Activated naive CD4-positive, alpha-beta T cell treated with anti-CD3 and anti-CD28 coated beads, Interleukin-2, amount 10 ng/mL, durations not matched to agents 7 days and 5 days (primary cell): ENCODE data around the gene PIK3R5.

Experiments used
- CTCF ChIA-PET: fragments of 350-600 bp; sonication (Branson Sonifier 250); formaldehyde crosslinking; loops from one replicate; lab custom pipeline; 2021; ENCODE audit warnings: antibody characterized with exemption; lab: Charles Lee
- DNase-seq: peaks from one replicate; pipeline ENCODE4 v3.0.0-alpha.2; 2020
- H3K27ac Mint-ChIP-seq: one replicate; pipeline ENCODE4 v1.8.0; 2021; ENCODE audit warnings: mild to moderate bottlenecking, moderate library complexity, mixed read lengths
- H3K27me3 Mint-ChIP-seq: one replicate; pipeline ENCODE4 v1.8.0; 2021; ENCODE audit warnings: mild to moderate bottlenecking, mixed read lengths
- H3K36me3 Mint-ChIP-seq: one replicate; pipeline ENCODE4 v1.8.0; 2021; ENCODE audit warnings: mixed read lengths
- H3K4me1 Mint-ChIP-seq: one replicate; pipeline ENCODE4 v1.8.0; 2021; ENCODE audit warnings: mixed read lengths
- H3K4me3 Mint-ChIP-seq: one replicate; pipeline ENCODE4 v1.8.0; 2021; ENCODE audit warnings: mild to moderate bottlenecking, moderate library complexity, mixed read lengths
- H3K9me3 Mint-ChIP-seq: one replicate; pipeline ENCODE4 v1.8.0; 2021; ENCODE audit warnings: mixed read lengths

Gene PIK3R5

DNA sequence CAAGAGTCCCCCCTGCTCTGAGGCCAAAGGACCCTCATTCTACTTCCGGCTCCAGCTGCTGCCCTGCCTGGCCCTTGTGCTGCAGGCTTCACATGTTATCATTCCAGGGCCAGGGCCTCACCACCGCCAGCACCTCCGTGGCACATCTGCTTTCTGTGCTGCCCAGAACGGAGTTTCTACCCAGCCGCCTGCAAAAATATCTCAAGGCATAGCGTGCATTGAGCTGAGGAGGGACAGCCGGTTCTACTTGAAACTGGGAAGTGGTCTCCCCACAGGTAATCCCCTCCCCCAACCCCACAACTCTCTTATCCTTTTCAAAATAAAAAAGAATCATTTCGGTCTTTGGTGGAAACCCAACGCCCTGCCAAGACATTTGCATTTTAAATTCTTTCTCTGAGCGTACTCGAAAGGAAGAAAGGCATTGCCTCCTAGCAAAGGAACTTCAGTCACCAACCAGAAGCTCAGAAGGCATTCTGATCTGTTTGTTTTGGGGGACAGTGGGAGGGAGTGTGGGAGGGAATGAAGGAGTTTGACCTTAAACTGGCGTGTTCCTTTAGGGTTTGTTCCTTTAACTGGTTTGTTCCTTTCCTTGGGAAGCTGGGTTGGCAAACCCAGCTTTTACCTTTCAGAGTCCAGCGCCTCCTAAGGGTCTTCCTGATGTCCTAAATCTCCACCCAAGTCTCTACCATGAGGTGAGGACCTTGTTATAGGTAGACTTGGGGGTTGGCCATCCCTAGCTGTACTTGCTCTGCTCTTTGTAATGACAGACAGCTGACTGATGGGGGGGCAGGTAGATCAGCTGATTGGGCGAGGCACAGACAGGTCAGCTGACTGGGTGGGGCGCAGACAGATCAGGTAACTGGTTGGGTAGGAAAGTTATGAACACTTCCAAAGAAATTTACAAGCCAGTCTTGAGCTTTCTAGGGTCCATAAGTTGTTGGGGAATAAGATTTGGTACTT, 64.6 kb downstream of the PIK3R5 start:
- Mint-ChIP-seq H3K27me3 (no peaks in the 10 kb centered on the region), H3K36me3 (peaks cover 77% of the 10 kb centered on the region), H3K4me3 (peak overlapping the region; percentile 11), H3K4me1 (peaks cover 70% of the 10 kb centered on the region), H3K27ac (peak overlapping the region; percentile 83), H3K9me3 (peaks cover 2% of the 10 kb centered on the region)
- peak; percentile 48 for DNase-seq
- CTCF ChIA-PET: interaction anchor here (0.7 to 1.4 kb wide), 5 partner anchors 52 to 115 kb away, joined by 3 to 8 read pairs (median 3); no protein-coding TSS in a partner anchor

DNA sequence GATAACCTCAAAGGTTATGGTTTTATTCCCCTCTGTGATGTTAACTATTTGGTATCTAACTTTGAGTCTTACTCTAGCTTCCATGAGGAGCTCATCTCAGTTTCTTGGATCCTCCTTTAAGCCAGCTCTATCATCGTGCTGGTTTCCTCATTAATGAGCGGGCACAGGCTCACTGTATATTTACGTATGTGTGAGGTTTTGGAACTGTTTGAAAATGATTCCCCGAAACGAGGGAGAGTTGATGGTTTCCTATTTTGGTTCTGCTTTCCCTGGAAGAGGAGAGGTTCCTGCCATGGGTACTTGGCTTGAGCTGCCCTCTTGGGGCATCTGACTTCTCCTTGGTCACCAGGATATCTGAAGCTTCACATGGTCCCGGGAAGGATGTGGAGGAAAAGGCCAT, 65.3 kb downstream of the PIK3R5 start:
- no peak overlapping the region for H3K4me3 Mint-ChIP-seq
- peaks cover 73% of the 10 kb centered on the region for H3K4me1 Mint-ChIP-seq
- H3K9me3 Mint-ChIP-seq: peaks cover 2% of the 10 kb centered on the region
- H3K36me3 Mint-ChIP-seq: peaks cover 80% of the 10 kb centered on the region
- H3K27me3 Mint-ChIP-seq: no peaks in the 10 kb centered on the region
- DNase-seq: no peak
- H3K27ac Mint-ChIP-seq: peak overlapping the region; percentile 83
- CTCF ChIA-PET: interaction anchor here (0.9 to 1.3 kb wide), 4 partner anchors 95 to 490 kb away, joined by 3 to 4 read pairs (median 3); no protein-coding TSS in a partner anchor

DNA sequence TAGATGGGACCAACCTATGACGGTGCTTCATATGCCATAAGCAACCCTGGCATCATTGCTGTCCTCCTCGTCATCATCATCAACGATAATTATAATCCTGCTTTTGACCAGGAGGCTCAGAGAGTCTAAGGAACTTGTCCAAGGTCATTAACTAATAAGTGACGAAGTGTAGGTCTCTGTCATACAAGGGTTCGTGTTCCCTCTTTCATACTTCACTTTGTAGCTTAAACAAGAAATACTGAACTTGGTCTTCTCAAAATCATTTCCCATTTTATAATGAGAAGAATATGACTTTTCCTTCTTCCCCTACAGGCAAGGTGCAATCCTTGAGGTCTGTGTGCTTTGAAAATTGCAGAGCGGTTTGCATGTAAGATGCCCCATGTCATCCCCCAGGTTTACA, 66.9 kb downstream of the PIK3R5 start:
- Mint-ChIP-seq H3K9me3 (peaks cover 2% of the 10 kb centered on the region), H3K36me3 (peaks cover 70% of the 10 kb centered on the region), H3K4me3 (peak overlapping the region; percentile 34), H3K4me1 (peaks cover 79% of the 10 kb centered on the region), H3K27me3 (no peaks in the 10 kb centered on the region), H3K27ac (peak overlapping the region; percentile 83)
- DNase-seq: no peak
- CTCF ChIA-PET: interaction anchor here (1.3 to 1.6 kb wide), 2 partner anchors 113 to 488 kb away, joined by 4 read pairs; no protein-coding TSS in a partner anchor

DNA sequence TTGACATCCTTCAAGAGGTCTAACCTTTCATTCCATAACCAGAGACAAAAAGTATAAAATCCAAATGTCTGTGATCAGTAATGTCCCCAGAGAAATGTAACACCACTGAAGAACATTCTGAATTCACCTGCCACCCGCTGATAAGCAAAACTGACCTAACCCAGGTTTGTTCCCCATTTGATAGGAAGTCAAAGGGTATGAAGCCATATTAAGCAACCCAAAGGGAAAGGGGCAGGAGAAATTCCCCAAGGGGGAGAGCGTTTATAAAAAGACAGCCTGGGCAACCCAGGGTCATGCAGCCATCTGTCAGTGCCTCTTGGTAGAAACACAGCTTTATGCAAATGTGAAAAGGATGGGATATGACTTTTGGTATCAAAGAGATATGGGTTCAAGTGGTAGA, 67.4 kb downstream of the PIK3R5 start:
- Mint-ChIP-seq H3K36me3 (peaks cover 68% of the 10 kb centered on the region), H3K27me3 (no peaks in the 10 kb centered on the region), H3K9me3 (peaks cover 2% of the 10 kb centered on the region), H3K4me1 (peaks cover 79% of the 10 kb centered on the region), H3K4me3 (no peak overlapping the region), H3K27ac (peak overlapping the region; percentile 61)
- DNase-seq: no peak
- CTCF ChIA-PET: no interaction called here

DNA sequence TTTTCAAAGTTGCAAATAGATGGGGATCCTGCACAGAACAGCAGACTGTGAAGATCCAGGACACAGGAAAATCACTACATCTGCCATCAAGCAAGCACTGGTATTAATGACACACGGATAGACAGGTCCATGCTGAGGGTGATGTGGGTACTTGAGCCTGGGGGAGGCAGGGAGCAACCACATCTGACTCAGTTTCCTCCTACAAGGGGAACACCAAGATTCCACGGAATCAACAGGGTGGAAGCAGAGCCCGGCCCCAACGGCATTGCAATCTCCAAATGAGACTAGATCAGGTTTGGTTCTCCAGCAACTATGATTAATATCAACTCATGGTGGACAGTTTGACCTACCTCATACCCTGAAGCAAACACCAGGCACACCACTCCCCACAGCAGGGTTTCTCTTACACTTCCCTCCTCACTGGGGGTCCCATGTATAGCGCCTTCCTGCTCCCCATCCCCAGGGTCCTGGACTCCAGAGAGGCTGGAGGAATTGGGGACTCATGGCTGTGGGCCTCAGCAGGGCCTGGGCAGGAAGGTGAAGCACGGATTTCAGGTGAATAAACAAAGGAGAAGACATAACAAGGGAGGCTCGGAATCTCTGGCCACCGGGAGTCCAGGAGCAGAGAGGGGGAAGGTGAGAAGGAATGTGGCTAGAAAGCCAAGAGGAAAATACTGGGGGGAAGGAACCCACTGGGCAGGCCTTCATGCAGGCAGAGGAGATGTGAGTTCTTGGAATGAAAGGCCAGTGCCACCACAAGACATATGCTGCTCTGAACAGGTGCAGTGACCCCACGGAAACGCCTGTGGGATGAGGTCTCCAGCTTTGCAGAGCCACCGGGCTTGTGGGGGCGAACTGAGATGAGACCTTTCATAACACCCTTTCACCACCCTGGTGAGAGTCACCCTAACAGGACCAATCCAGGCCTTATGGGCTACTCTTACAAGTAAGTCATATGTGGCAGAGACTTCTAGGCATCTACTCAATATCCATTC, 68.6 kb downstream of the PIK3R5 start:
- H3K4me3 Mint-ChIP-seq: no peak overlapping the region
- H3K27me3 Mint-ChIP-seq: no peaks in the 10 kb centered on the region
- CTCF ChIA-PET: interaction anchor here (1.1 to 2.2 kb wide), 2 partner anchors 28 to 111 kb away, joined by 3 to 5 read pairs; no protein-coding TSS in a partner anchor
- peak overlapping the region; percentile 50 for H3K27ac Mint-ChIP-seq
- H3K36me3 Mint-ChIP-seq: peaks cover 78% of the 10 kb centered on the region
- H3K9me3 Mint-ChIP-seq: peaks cover 2% of the 10 kb centered on the region
- no peak for DNase-seq
- H3K4me1 Mint-ChIP-seq: peaks cover 80% of the 10 kb centered on the region

DNA sequence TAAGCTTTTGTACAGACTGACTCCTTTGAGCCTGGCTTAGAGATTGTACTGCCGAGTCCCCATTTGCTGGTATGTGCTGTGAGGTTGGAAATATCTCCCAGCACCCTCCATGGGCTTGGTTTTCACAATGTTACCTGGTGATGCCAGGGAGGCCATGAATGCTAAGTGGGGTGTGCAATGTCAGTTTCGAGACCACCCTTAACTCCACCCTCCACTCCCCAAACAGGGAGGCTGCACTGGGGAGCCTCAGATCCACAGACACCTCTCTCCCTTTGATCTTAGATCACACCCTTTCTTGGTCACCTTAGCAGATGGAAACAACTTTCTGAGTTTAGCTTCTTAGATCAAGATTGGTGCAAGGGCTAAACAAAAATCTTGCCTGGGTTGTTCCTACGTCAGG, 69.4 kb downstream of the PIK3R5 start:
- peaks cover 2% of the 10 kb centered on the region for H3K9me3 Mint-ChIP-seq
- no peak overlapping the region for H3K4me3 Mint-ChIP-seq
- H3K27ac Mint-ChIP-seq: peak overlapping the region; percentile 50
- no peak for DNase-seq
- H3K36me3 Mint-ChIP-seq: peaks cover 73% of the 10 kb centered on the region
- peaks cover 71% of the 10 kb centered on the region for H3K4me1 Mint-ChIP-seq
- CTCF ChIA-PET: interaction anchor here (1.0 to 2.7 kb wide), 14 partner anchors 10 to 519 kb away, joined by 3 to 20 read pairs (median 4); no protein-coding TSS in a partner anchor
- H3K27me3 Mint-ChIP-seq: no peaks in the 10 kb centered on the region

DNA sequence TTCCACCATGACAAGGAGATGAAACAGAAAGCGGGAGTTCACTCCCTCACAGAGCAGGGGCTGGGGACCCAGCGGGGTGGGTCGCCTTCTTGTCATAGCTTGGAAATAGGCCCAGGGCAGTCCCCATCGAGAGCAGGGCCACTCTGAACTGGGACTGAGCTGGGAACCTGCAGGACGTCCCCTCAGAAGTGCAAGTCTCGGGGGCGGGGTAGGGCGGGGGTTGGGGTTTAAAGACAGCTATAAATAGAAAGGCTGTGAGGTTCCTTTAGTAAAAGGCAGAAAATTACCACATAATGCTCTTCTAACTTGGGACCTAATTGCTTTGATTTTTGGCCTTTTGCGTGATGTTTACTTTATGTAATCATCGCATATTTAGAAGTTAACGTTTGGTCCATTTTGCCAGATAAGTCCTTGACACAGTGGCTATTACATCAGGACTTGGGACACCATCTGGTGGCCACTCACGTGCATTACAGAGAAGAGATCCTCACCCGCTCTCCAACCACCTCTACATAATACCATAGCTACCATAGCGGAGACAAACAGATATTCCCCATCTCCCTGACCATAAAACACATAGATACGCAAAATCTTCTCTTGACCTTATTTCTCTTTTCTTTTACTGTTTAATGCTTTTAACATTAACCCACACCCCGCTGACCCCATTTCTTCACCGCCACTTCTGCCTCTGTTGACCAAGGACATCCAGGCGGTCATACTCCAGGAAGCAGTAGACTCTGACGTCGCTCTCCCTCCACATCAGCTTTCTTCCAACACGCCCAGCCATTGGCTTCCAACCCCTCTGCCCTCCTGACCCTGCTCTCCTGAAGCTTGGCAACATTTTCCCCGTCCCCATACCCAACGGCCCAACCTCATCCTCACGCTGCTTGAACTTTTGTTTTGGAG, 70.6 kb downstream of the PIK3R5 start:
- H3K27ac Mint-ChIP-seq: no peak overlapping the region
- CTCF ChIA-PET: interaction anchor here (0.6 to 2.7 kb wide), 28 partner anchors 9 to 517 kb away, joined by 3 to 20 read pairs (median 4); no protein-coding TSS in a partner anchor
- DNase-seq: peak; percentile 69
- H3K4me1 Mint-ChIP-seq: peaks cover 60% of the 10 kb centered on the region
- H3K4me3 Mint-ChIP-seq: no peak overlapping the region
- peaks cover 2% of the 10 kb centered on the region for H3K9me3 Mint-ChIP-seq
- peaks cover 64% of the 10 kb centered on the region for H3K36me3 Mint-ChIP-seq
- no peaks in the 10 kb centered on the region for H3K27me3 Mint-ChIP-seq

DNA sequence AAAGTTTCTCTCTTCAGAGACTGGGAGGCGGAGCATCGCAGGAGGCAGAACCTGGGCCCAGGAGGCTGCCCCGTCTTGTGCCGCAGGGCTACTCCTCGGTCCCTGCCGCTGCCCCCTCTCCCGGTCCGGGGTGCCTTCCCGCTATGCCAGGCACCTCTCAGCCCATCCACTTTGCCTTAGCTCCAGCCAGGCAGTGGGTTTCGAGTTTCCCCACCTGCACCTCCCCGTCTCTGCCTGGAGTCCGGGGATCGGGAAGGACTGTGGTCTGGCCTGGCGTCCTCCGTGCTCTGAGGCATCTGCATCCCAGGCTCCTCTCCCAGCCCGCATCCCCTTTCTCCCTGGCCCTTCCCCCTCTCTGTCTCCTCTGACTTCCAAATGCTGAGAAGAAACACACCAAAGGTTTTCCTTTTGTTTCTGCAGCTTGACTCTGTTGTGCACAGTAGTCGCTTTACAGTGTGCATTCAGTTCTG, 71.3 kb downstream of the PIK3R5 start:
- CTCF ChIA-PET: interaction anchor here (0.7 to 2.7 kb wide), 17 partner anchors 8 to 148 kb away, joined by 3 to 20 read pairs (median 5); no protein-coding TSS in a partner anchor
- no peak overlapping the region for H3K27ac Mint-ChIP-seq
- peaks cover 68% of the 10 kb centered on the region for H3K36me3 Mint-ChIP-seq
- no peak for DNase-seq
- no peaks in the 10 kb centered on the region for H3K27me3 Mint-ChIP-seq
- peaks cover 2% of the 10 kb centered on the region for H3K9me3 Mint-ChIP-seq
- no peak overlapping the region for H3K4me3 Mint-ChIP-seq
- H3K4me1 Mint-ChIP-seq: peaks cover 53% of the 10 kb centered on the region

DNA sequence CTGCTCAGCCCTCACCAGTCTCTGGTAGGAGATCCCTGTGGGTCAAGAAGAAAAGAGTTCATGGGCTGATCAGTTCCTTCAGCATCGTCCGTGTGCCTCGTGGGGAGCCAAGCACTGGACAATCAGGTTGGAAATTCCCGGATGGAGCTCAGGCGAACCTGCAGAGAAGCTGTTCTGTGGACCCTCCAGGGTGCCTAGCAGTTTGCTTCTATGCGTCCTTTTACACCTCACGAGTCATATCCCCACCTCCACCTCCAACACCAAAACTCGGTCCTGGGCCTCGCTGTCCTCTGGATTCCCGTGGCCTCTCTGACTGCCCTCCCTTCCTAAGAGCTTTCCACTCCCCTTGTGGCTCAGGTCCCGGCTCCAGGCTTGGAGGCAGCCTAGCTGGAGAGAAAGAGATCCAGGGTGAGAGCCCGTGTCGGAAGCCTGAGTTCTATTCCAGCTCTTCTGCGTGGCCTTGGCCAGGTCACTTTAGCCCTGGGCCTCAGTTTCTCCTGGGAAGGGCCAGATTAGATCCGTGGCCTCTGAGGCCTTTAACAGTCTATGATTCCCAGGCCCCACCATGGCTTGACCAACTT, 71.8 kb downstream of the PIK3R5 start:
- peaks cover 2% of the 10 kb centered on the region for H3K9me3 Mint-ChIP-seq
- peaks cover 48% of the 10 kb centered on the region for H3K4me1 Mint-ChIP-seq
- peaks cover 69% of the 10 kb centered on the region for H3K36me3 Mint-ChIP-seq
- DNase-seq: no peak
- no peak overlapping the region for H3K4me3 Mint-ChIP-seq
- H3K27me3 Mint-ChIP-seq: no peaks in the 10 kb centered on the region
- no peak overlapping the region for H3K27ac Mint-ChIP-seq
- CTCF ChIA-PET: interaction anchor here (0.6 to 2.7 kb wide), 9 partner anchors 7 to 148 kb away, joined by 3 to 13 read pairs (median 6); no protein-coding TSS in a partner anchor

DNA sequence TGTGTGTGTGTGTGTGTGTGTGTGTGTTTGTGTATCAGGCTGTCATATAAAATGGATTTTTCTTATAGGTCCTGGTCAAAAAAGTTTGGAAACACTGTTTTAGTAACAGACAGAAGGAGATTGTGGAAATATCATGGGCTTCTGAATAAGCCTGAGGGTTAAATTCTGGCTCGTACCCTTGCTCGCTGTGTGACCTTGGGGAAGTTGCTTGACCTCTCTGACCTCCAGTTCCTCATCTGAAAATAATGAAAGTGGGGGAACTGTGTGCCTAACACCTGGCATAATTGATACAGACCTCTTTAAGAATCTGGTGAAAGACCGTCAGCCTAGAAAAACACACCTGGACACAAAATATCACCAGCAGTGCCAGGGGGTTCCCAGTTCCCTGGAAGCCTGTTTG, 72.4 kb downstream of the PIK3R5 start:
- Mint-ChIP-seq H3K27me3 (no peaks in the 10 kb centered on the region), H3K4me1 (peaks cover 41% of the 10 kb centered on the region), H3K36me3 (peaks cover 65% of the 10 kb centered on the region), H3K27ac (no peak overlapping the region), H3K4me3 (no peak overlapping the region), H3K9me3 (peaks cover 2% of the 10 kb centered on the region)
- CTCF ChIA-PET: interaction anchor here (1.4 to 2.7 kb wide), 6 partner anchors 26 to 147 kb away, joined by 3 to 9 read pairs (median 5); partner anchors contain the start of gene PIK3R6
- DNase-seq: no peak

DNA sequence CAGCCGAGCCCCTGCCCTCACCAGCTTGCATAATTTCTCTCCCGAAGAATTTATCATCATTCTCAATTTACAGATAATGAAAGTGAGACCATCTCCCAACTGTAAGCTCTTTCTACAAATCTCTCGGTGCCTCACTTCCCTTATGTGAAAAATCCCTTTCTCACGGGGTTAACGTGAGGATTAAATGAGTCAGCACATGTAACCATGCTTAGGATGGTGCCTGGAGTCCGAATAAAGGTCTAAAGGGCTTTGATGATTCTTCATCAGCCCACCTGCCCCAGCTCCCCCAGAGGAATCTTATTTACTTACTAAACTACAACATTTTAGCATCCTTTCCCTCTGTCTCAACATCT, 73.2 kb downstream of the PIK3R5 start:
- Mint-ChIP-seq H3K4me3 (no peak overlapping the region), H3K4me1 (peaks cover 34% of the 10 kb centered on the region), H3K9me3 (no peaks in the 10 kb centered on the region), H3K27ac (peak overlapping the region; percentile 65), H3K27me3 (no peaks in the 10 kb centered on the region), H3K36me3 (peaks cover 60% of the 10 kb centered on the region)
- DNase-seq: no peak
- CTCF ChIA-PET: interaction anchor here (1.5 to 1.6 kb wide), 2 partner anchors 25 to 30 kb away, joined by 4 read pairs; partner anchors contain the start of gene PIK3R6

DNA sequence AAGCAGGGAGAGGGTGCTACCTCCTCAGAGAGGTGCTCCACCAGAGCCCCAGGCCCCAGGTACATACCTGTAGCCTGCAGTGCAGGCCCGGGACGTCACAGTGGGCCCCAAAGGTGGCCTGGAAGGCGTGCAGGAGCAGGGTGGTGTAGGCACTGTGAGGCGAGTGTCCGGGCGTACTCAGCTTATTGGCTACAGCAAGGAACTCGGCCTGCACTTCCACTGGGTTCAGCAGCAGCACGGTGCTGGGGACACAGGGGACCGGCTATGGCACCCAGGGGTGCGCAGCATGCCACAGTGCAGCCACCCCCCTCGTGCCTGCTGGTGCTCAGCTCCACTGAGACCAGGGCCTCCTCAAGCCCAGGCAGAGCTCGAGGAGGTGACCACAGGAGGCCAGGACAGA, 74.8 kb downstream of the PIK3R5 start:
- peaks cover 3% of the 10 kb centered on the region for H3K9me3 Mint-ChIP-seq
- no peak overlapping the region for H3K4me3 Mint-ChIP-seq
- CTCF ChIA-PET: interaction anchor here (1.4 kb wide), 1 partner anchor 22 kb away, joined by 3 read pairs; no protein-coding TSS in a partner anchor
- no peak overlapping the region for H3K27ac Mint-ChIP-seq
- peaks cover 58% of the 10 kb centered on the region for H3K36me3 Mint-ChIP-seq
- no peak for DNase-seq
- H3K27me3 Mint-ChIP-seq: no peaks in the 10 kb centered on the region
- peaks cover 17% of the 10 kb centered on the region for H3K4me1 Mint-ChIP-seq
